ENCODE results near the gene TBRG1. TPM values are rescaled to one million over a fixed set of nuclear protein-coding genes. Genes with fewer than 3 reads are reported as not detected.

Gene TBRG1
- total RNA-seq, 1 donor from 2014 or later, result 29.7 TPM

DNA sequence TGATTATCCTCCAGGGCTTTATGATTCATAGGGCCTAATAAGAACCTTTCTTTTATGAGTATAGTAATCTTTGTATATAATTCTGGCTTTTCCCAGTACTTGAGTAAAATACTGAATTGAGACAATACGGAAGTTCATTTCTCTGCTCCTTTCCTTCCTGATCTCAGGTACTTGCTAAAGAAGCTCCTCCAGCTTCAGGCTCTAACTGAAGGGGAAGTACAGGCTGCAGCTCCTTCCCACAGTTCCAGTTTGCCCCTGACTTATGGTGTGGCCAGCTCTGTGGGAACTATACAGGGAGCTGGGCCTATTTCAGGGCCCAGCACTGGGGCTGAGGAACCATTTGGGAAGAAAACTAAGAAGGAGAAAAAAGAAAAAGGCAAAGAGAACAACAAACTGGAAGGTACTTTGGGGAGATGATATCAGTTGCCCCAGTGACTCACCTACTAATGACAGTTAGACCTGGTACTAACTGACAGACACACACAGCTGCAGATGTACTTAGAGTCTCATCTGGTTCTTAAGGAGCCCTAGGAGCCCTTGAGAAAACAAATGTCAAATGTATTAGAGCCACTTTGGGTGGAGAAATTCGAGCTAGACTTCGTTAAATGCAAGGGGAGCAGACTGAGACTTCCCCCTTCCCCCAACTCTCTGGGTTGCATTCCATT, 3.0 kb downstream of the TBRG1 start:
- Histone ChIP-seq H3K4me3 (no peak overlapping the region), H3K9me3 (no peaks in the 10 kb centered on the region), H3K27ac (no peak overlapping the region), H3K36me3 (peaks cover 0 to 36% of the 10 kb centered on the region in 2 donors), H3K4me1 (peaks cover 30% of the 10 kb centered on the region), H3K27me3 (no peaks in the 10 kb centered on the region)
- intact Hi-C loops (cut with DNase I), result no loop called here
- TF ChIP-seq CTCF (IDR thresholded peaks at IDR 0.05), result no peak
- no peak for TF ChIP-seq POLR2AphosphoS5 (IDR thresholded peaks at IDR 0.05; ENCODE audit: insufficient read depth in 1 of 2, low read depth in 1 of 2)
- TF ChIP-seq POLR2A (IDR thresholded peaks at IDR 0.05), result no peak
- no peak for DNase-seq (ENCODE audit: extremely low spot score in 2 of 2)

GRCh38 chr11:124627546-124627945, 4.9 kb downstream of the TBRG1 start:
- no peak for DNase-seq (ENCODE audit: extremely low spot score in 2 of 2)
- TF ChIP-seq CTCF (IDR thresholded peaks at IDR 0.05), result no peak
- no peak for TF ChIP-seq POLR2A (IDR thresholded peaks at IDR 0.05)
- TF ChIP-seq POLR2AphosphoS5 (IDR thresholded peaks at IDR 0.05; ENCODE audit: insufficient read depth in 1 of 2, low read depth in 1 of 2), result no peak
- no peaks in the 10 kb centered on the region for H3K9me3 ChIP-seq
- H3K4me3 ChIP-seq, result no peak overlapping the region
- intact Hi-C loops (cut with DNase I), result no loop called here
- peaks cover 3 to 55% of the 10 kb centered on the region in 2 donors for H3K36me3 ChIP-seq
- H3K4me1 ChIP-seq, result peaks cover 21% of the 10 kb centered on the region
- no peak overlapping the region for H3K27ac ChIP-seq
- H3K27me3 ChIP-seq, result no peaks in the 10 kb centered on the region

DNA sequence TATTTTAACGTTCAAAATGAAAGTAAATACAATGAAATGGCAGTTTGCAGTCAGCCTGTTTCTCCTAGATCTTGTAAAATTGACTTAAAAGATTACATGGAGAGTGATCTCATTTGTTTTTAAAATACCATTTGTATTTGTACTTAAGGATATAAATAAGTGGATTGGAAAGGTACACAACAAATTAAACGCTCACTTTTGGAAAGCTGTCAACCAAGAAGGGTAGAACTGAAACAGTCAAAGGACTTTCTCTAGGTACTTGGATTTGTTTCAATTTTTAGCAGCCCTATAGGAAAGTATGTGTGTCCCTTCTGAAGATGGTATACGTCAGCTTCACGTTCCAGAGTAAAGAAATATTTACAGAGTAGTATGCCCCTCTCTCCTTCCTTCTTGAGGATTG, 7.3 kb downstream of the TBRG1 start:
- Histone ChIP-seq H3K27ac (no peak overlapping the region), H3K4me3 (no peak overlapping the region), H3K27me3 (no peaks in the 10 kb centered on the region), H3K9me3 (no peaks in the 10 kb centered on the region), H3K36me3 (peaks cover 3 to 70% of the 10 kb centered on the region in 2 donors), H3K4me1 (peaks cover 3% of the 10 kb centered on the region)
- DNase-seq (ENCODE audit: extremely low spot score in 2 of 2), result no peak
- TF ChIP-seq POLR2A (IDR thresholded peaks at IDR 0.05) (no peak), POLR2AphosphoS5 (IDR thresholded peaks at IDR 0.05; ENCODE audit: insufficient read depth in 1 of 2, low read depth in 1 of 2) (no peak), CTCF (IDR thresholded peaks at IDR 0.05) (no peak)
- intact Hi-C loops (cut with DNase I), result no loop called here

GRCh38 chr11:124633355-124633754, 10.7 kb downstream of the TBRG1 start:
- Histone ChIP-seq H3K27ac (no peak overlapping the region), H3K9me3 (no peaks in the 10 kb centered on the region), H3K4me1 (no peaks in the 10 kb centered on the region), H3K36me3 (peaks cover 3 to 44% of the 10 kb centered on the region in 2 donors), H3K27me3 (no peaks in the 10 kb centered on the region), H3K4me3 (no peak overlapping the region)
- no peak for TF ChIP-seq CTCF (IDR thresholded peaks at IDR 0.05)
- no peak for TF ChIP-seq POLR2A (IDR thresholded peaks at IDR 0.05)
- TF ChIP-seq POLR2AphosphoS5 (IDR thresholded peaks at IDR 0.05; ENCODE audit: insufficient read depth in 1 of 2, low read depth in 1 of 2), result no peak
- no peak for DNase-seq (ENCODE audit: extremely low spot score in 2 of 2)
- intact Hi-C loops (cut with DNase I), result no loop called here

- H3K27ac ChIP-seq, result no peak overlapping the region
- no peaks in the 10 kb centered on the region for H3K9me3 ChIP-seq
- intact Hi-C loops (cut with DNase I), result no loop called here
- no peak overlapping the region for H3K4me3 ChIP-seq
- H3K36me3 ChIP-seq, result peaks cover 3 to 31% of the 10 kb centered on the region in 2 donors
- H3K4me1 ChIP-seq, result no peaks in the 10 kb centered on the region
- H3K27me3 ChIP-seq, result no peaks in the 10 kb centered on the region
- TF ChIP-seq POLR2AphosphoS5 (IDR thresholded peaks at IDR 0.05; ENCODE audit: insufficient read depth in 1 of 2, low read depth in 1 of 2) (no peak), CTCF (IDR thresholded peaks at IDR 0.05) (no peak), POLR2A (IDR thresholded peaks at IDR 0.05) (no peak)
- no peak for DNase-seq (ENCODE audit: extremely low spot score in 2 of 2)
These were observed 13.3 kb downstream of the TBRG1 start for GRCh38 chr11:124635932-124636331.
